ENCODE data around the gene AP1S2. TPM values are rescaled to one million over a fixed set of nuclear protein-coding genes. Genes with fewer than 3 reads are reported as not detected.

AP1S2 gene
- total RNA-seq, 1 experiment from 2014 or later: 19.9 TPM

DNA sequence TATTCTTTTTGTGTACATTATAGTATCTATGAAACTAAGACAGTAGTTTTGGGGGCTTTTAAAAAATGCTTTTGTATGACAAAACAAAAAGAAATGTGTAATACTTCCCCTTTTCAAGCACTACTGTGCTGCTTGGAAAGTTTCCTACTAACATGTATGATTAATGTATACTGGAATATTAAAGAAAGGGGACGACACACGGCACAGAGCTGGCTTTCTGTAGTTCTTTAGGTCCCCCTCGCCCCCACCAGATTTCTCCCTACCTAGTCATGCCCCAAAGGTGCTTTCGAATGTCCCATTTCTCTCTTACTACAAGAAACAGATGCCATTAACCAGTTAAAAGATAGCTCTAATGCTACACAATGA is 1.6 kb upstream of the AP1S2 start:
- 0 out of 2 replicates have a peak, but pooled peaks cover 7% of the 10 kb centered on the region for H3K79me2 ChIP-seq (ENCODE audit: insufficient read depth, low read length)
- TF ChIP-seq RAD21 (IDR thresholded peaks at IDR 0.05; ENCODE audit: low read depth) (no peak), SRF (IDR thresholded peaks at IDR 0.05; ENCODE audit: low read depth) (no peak), FOSL1 (IDR thresholded peaks at IDR 0.05; ENCODE audit: low read depth) (no peak), ZFX (IDR thresholded peaks at IDR 0.05) (no peak), YY1 (IDR thresholded peaks at IDR 0.05; ENCODE audit: extremely low read depth, insufficient replicate concordance, low read depth, low read length) (no peak), TCF7L2 (IDR thresholded peaks at IDR 0.05; ENCODE audit: borderline replicate concordance, extremely low read depth, insufficient read depth, insufficient read length) (no peak), EGR1 (IDR thresholded peaks at IDR 0.05; ENCODE audit: low read depth) (no peak), CBX3 (IDR thresholded peaks at IDR 0.05; ENCODE audit: low read depth) (no peak), EZH2 (IDR thresholded peaks at IDR 0.05) (no peak)
- TF ChIP-seq, protein P1, sequence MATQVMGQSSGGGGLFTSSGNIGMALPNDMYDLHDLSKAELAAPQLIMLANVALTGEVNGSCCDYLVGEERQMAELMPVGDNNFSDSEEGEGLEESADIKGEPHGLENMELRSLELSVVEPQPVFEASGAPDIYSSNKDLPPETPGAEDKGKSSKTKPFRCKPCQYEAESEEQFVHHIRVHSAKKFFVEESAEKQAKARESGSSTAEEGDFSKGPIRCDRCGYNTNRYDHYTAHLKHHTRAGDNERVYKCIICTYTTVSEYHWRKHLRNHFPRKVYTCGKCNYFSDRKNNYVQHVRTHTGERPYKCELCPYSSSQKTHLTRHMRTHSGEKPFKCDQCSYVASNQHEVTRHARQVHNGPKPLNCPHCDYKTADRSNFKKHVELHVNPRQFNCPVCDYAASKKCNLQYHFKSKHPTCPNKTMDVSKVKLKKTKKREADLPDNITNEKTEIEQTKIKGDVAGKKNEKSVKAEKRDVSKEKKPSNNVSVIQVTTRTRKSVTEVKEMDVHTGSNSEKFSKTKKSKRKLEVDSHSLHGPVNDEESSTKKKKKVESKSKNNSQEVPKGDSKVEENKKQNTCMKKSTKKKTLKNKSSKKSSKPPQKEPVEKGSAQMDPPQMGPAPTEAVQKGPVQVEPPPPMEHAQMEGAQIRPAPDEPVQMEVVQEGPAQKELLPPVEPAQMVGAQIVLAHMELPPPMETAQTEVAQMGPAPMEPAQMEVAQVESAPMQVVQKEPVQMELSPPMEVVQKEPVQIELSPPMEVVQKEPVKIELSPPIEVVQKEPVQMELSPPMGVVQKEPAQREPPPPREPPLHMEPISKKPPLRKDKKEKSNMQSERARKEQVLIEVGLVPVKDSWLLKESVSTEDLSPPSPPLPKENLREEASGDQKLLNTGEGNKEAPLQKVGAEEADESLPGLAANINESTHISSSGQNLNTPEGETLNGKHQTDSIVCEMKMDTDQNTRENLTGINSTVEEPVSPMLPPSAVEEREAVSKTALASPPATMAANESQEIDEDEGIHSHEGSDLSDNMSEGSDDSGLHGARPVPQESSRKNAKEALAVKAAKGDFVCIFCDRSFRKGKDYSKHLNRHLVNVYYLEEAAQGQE (IDR thresholded peaks at IDR 0.05; ENCODE audit: low read depth): no peak
- TF ChIP-seq, protein P2, sequence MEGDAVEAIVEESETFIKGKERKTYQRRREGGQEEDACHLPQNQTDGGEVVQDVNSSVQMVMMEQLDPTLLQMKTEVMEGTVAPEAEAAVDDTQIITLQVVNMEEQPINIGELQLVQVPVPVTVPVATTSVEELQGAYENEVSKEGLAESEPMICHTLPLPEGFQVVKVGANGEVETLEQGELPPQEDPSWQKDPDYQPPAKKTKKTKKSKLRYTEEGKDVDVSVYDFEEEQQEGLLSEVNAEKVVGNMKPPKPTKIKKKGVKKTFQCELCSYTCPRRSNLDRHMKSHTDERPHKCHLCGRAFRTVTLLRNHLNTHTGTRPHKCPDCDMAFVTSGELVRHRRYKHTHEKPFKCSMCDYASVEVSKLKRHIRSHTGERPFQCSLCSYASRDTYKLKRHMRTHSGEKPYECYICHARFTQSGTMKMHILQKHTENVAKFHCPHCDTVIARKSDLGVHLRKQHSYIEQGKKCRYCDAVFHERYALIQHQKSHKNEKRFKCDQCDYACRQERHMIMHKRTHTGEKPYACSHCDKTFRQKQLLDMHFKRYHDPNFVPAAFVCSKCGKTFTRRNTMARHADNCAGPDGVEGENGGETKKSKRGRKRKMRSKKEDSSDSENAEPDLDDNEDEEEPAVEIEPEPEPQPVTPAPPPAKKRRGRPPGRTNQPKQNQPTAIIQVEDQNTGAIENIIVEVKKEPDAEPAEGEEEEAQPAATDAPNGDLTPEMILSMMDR (IDR thresholded peaks at IDR 0.05 in 2 of 3, conservative IDR thresholded peaks at IDR 0.05 in 1 of 3; ENCODE audit: borderline replicate concordance in 1 of 3, insufficient read depth in 1 of 3, low read depth in 2 of 3, low read length in 2 of 3): no peak
- TF ChIP-seq, protein P3, sequence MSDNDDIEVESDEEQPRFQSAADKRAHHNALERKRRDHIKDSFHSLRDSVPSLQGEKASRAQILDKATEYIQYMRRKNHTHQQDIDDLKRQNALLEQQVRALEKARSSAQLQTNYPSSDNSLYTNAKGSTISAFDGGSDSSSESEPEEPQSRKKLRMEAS (IDR thresholded peaks at IDR 0.05): no peak
- TF ChIP-seq, protein P4, sequence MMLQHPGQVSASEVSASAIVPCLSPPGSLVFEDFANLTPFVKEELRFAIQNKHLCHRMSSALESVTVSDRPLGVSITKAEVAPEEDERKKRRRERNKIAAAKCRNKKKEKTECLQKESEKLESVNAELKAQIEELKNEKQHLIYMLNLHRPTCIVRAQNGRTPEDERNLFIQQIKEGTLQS (IDR thresholded peaks at IDR 0.05): no peak
- no peaks in the 10 kb centered on the region for H3K9me3 ChIP-seq (ENCODE audit: control insufficient read depth in 1 of 2, insufficient read depth in 1 of 2, low read depth in 1 of 2, low read length in 2 of 2)
- H3K4me1 ChIP-seq (ENCODE audit: control insufficient read depth in 1 of 2, insufficient read depth in 2 of 2, low read length in 2 of 2): peaks cover 0 to 18% of the 10 kb centered on the region in 2 experiments; a peak in 2 of 4 replicates
- H3K9ac ChIP-seq (ENCODE audit: low read length): no peak overlapping the region
- H3K9me2 ChIP-seq (ENCODE audit: insufficient read depth): no peaks in the 10 kb centered on the region
- H2AFZ ChIP-seq (ENCODE audit: low read depth, low read length, poor library complexity, severe bottlenecking): peak overlapping the region; percentile 17
- H3K36me3 ChIP-seq (ENCODE audit: control insufficient read depth in 1 of 2, insufficient read depth in 2 of 2, low read length in 2 of 2): no peaks in the 10 kb centered on the region
- H3K4me3 ChIP-seq (replicated peaks in 1 of 2; ENCODE audit: low read depth in 1 of 2, low read length in 2 of 2): no peak overlapping the region
- DNase-seq (ENCODE audit: low read depth, low spot score) (no peak), ATAC-seq (no peak)
- no peak overlapping the region for H3K27ac ChIP-seq (ENCODE audit: low read depth, low read length)
- POLR2A ChIA-PET: no interaction called here
- CTCF ChIA-PET: no interaction called here
- RAD21 ChIA-PET (ENCODE audit: low non-redundant PET in 1 of 2, low total read pairs in 2 of 2, uncharacterized antibody in 2 of 2, unreplicated experiment in 2 of 2): no interaction called here
- peak overlapping the region; percentile 79; the same call in 1 of the 2 replicates for H3K4me2 ChIP-seq (ENCODE audit: low read length)
- no TSS peak for BruUV-seq (replicated peaks)
- intact Hi-C loops (cut with micrococcal nuclease): loop anchor here (10.0 kb wide), 2 partner anchors 579 to 859 kb away; partner anchors contain the start of genes CTPS2 and SYAP1
- no peaks in the 10 kb centered on the region for H3K27me3 ChIP-seq (ENCODE audit: insufficient read depth, low read length)
- no peaks in the 10 kb centered on the region for H4K20me1 ChIP-seq (ENCODE audit: insufficient read depth)

Data from HCT116 (cell line).